Liver (tissue), 3 donors: ENCODE measurements around the gene IQSEC1.

ENCODE experiments used
- EGR1 ChIP-seq, 2 donors: IDR thresholded peaks; 2 replicates each; pipeline ENCODE4 v1.6.1; 2016 to 2018; ENCODE audit warnings: antibody characterized with exemption in 2 of 2, low read depth in 2 of 2
- FOXA1 ChIP-seq: IDR thresholded peaks from 2 replicates; pipeline ENCODE4 v1.6.1; 2016; ENCODE audit warnings: antibody characterized with exemption
- GABPA ChIP-seq, 2 donors: IDR thresholded peaks in 1 of 2; conservative IDR thresholded peaks in 1 of 2; 2 replicates each; pipeline ENCODE4 v1.6.1; 2016; ENCODE audit warnings: antibody characterized with exemption in 2 of 2, mild to moderate bottlenecking in 1 of 2, moderate library complexity in 1 of 2
- HNF4G ChIP-seq: IDR thresholded peaks from 2 replicates; pipeline ENCODE4 v1.6.1; 2016; ENCODE audit warnings: antibody characterized with exemption
- RAD21 ChIP-seq, 2 donors: IDR thresholded peaks; 2 replicates each; pipeline ENCODE4 v1.6.1; 2016; ENCODE audit warnings: antibody characterized with exemption in 2 of 2, mild to moderate bottlenecking in 2 of 2
- SP1 ChIP-seq: IDR thresholded peaks from 2 replicates; pipeline ENCODE4 v1.6.1; 2018; ENCODE audit warnings: antibody characterized with exemption, mild to moderate bottlenecking
- TAF1 ChIP-seq: conservative IDR thresholded peaks from 2 replicates; pipeline ENCODE4 v1.6.1; 2016; ENCODE audit warnings: antibody characterized with exemption, mild to moderate bottlenecking
- YY1 ChIP-seq: IDR thresholded peaks from 2 replicates; pipeline ENCODE4 v1.6.1; 2016; ENCODE audit warnings: antibody characterized with exemption, mild to moderate bottlenecking
- TF ChIP-seq, protein P1 (sequence below): fragments of 150-350 bp; IDR thresholded peaks from 2 replicates; pipeline ENCODE4 v1.5.1; 2017; ENCODE audit warnings: improper control_type of control experiment, low read depth, low read length; ENCODE audit not compliant: missing input control
- TF ChIP-seq, protein P2 (sequence below): IDR thresholded peaks from 2 replicates; pipeline ENCODE4 v1.6.1; 2016; ENCODE audit warnings: antibody characterized with exemption
- TF ChIP-seq, protein P3 (sequence below): IDR thresholded peaks from 2 replicates; pipeline ENCODE4 v1.6.1; 2016; ENCODE audit warnings: antibody characterized with exemption
- donor health status: healthy.
- donor health status: healthy.

DNA sequence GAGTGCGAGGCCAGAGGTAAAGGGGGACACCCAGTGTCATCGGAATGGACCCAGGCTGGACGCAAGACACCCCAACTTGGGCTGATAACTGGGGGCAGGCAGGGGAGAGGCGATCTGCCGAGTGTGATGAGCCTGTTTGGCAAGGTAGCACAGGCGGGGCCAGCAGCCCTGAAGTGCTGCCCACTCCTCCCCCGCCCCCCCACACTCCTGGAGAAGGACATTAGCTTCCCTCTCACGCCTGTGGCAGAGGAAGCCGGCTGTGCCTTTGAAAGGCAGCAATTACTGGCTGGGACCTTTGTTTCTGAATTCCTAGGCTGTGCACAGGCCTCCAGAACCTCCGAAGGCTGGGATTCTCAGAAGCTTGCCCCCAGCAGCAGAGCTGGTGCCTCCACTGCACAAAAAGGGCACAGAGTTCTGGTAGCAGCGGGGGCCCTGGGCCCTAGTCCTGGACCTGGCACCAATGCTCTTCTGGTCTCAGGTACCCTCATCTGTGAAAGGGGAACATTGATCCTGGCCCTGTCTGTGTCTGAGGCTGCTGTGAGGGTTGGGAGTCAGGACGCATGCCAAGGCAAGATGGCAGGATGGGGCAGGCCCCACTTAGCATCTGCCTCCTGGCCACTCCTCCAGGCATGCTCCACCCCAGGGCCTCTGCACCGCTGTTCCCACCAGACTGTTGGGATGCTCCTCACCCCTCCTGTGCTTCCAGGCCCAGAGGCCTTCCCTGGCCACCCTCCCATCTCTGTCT, 28.6 kb downstream of the IQSEC1 start:
- TF ChIP-seq, protein P1, sequence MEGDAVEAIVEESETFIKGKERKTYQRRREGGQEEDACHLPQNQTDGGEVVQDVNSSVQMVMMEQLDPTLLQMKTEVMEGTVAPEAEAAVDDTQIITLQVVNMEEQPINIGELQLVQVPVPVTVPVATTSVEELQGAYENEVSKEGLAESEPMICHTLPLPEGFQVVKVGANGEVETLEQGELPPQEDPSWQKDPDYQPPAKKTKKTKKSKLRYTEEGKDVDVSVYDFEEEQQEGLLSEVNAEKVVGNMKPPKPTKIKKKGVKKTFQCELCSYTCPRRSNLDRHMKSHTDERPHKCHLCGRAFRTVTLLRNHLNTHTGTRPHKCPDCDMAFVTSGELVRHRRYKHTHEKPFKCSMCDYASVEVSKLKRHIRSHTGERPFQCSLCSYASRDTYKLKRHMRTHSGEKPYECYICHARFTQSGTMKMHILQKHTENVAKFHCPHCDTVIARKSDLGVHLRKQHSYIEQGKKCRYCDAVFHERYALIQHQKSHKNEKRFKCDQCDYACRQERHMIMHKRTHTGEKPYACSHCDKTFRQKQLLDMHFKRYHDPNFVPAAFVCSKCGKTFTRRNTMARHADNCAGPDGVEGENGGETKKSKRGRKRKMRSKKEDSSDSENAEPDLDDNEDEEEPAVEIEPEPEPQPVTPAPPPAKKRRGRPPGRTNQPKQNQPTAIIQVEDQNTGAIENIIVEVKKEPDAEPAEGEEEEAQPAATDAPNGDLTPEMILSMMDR: no peak
- TF ChIP-seq, protein P2, sequence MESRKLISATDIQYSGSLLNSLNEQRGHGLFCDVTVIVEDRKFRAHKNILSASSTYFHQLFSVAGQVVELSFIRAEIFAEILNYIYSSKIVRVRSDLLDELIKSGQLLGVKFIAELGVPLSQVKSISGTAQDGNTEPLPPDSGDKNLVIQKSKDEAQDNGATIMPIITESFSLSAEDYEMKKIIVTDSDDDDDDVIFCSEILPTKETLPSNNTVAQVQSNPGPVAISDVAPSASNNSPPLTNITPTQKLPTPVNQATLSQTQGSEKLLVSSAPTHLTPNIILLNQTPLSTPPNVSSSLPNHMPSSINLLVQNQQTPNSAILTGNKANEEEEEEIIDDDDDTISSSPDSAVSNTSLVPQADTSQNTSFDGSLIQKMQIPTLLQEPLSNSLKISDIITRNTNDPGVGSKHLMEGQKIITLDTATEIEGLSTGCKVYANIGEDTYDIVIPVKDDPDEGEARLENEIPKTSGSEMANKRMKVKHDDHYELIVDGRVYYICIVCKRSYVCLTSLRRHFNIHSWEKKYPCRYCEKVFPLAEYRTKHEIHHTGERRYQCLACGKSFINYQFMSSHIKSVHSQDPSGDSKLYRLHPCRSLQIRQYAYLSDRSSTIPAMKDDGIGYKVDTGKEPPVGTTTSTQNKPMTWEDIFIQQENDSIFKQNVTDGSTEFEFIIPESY: no peak
- TF ChIP-seq SP1 (no peak), TAF1 (no peak), YY1 (no peak), HNF4G (no peak), EGR1 (IDR thresholded peaks at IDR 0.05; ENCODE audit: low read depth in 2 of 2) (no peak), RAD21 (IDR thresholded peaks at IDR 0.05) (no peak), FOXA1 (no peak), GABPA (IDR thresholded peaks at IDR 0.05 in 1 of 2, conservative IDR thresholded peaks at IDR 0.05 in 1 of 2) (no peak)
- TF ChIP-seq, protein P3, sequence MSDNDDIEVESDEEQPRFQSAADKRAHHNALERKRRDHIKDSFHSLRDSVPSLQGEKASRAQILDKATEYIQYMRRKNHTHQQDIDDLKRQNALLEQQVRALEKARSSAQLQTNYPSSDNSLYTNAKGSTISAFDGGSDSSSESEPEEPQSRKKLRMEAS: no peak
